HG03460 (cell line): ENCODE measurements around the gene RAMACL.
"Not testable (repeated sequence)": the region's sequence is repeated elsewhere in the genome, so short reads cannot be mapped to it uniquely, and the experiment has no call there.

Experiments used
- ATAC-seq: cut with Tn5 transposase; IDR thresholded peaks from one replicate; pipeline ENCODE4 v1.9.1; 2021; ENCODE audit not compliant: unreplicated experiment

RAMACL gene

GRCh38 chr6:166597711-166598440 is 11.4 kb upstream of the RAMACL start:
- ATAC-seq, result no peak

GRCh38 chr6:166596776-166597507 is 10.5 kb upstream of the RAMACL start:
- ATAC-seq, result no peak

GRCh38 chr6:166595949-166596348 is 9.5 kb upstream of the RAMACL start:
- no peak for ATAC-seq

- ATAC-seq, result no peak
These were observed 8.7 kb upstream of the RAMACL start for GRCh38 chr6:166595061-166595780.

GRCh38 chr6:166592821-166593220 is 6.3 kb upstream of the RAMACL start:
- ATAC-seq, result no peak

GRCh38 chr6:166591961-166592520 is 5.6 kb upstream of the RAMACL start:
- ATAC-seq, result no peak

GRCh38 chr6:166591026-166591425 is 4.5 kb upstream of the RAMACL start:
- ATAC-seq, result no peak

GRCh38 chr6:166589786-166590574 is 3.5 kb upstream of the RAMACL start:
- ATAC-seq, result no peak

GRCh38 chr6:166589337-166589731 is 2.9 kb upstream of the RAMACL start:
- peak; percentile 29 for ATAC-seq

GRCh38 chr6:166588691-166589336 is 2.3 kb upstream of the RAMACL start:
- ATAC-seq, result peak; percentile 28

- peak; percentile 73 for ATAC-seq
These were observed 1.3 kb upstream of the RAMACL start for GRCh38 chr6:166587631-166588413.

GRCh38 chr6:166584853-166585429 is 1.5 kb downstream of the RAMACL start:
- no peak for ATAC-seq

GRCh38 chr6:166584155-166584554 is 2.3 kb downstream of the RAMACL start:
- ATAC-seq, result no peak

GRCh38 chr6:166583230-166583965 is 3.1 kb downstream of the RAMACL start:
- no peak for ATAC-seq

GRCh38 chr6:166582258-166582657 is 4.2 kb downstream of the RAMACL start:
- no peak for ATAC-seq

- ATAC-seq, result not testable (repeated sequence)
These were observed 4.7 kb downstream of the RAMACL start for GRCh38 chr6:166581801-166582200.

GRCh38 chr6:166581091-166581511 is 5.4 kb downstream of the RAMACL start:
- ATAC-seq, result no peak
